Astrocyte of the cerebellum (primary cell): ENCODE data around the gene SHISA7.

Source experiments
- DNase-seq: peaks from one replicate; pipeline ENCODE4 v3.0.0-alpha.2; 2011; ENCODE audit warnings: low read depth
- H3K4me3 ChIP-seq: 2 replicates; pipeline ENCODE4 v1.5.1; 2011; ENCODE audit warnings: mild to moderate bottlenecking, low read depth, low read length, moderate library complexity
- in situ Hi-C: cut with HindIII; loops from 2 replicates; pipeline ENCODE4 v1.10.0; 2017; ENCODE audit warnings: low sequenced_read_pairs
- TF ChIP-seq, protein P1 (sequence below): IDR thresholded peaks from 2 replicates; pipeline ENCODE4 v1.5.1; 2012; ENCODE audit warnings: low read length, low read depth, moderate library complexity, mild to moderate bottlenecking; ENCODE audit errors: missing control alignments

Gene SHISA7

DNA sequence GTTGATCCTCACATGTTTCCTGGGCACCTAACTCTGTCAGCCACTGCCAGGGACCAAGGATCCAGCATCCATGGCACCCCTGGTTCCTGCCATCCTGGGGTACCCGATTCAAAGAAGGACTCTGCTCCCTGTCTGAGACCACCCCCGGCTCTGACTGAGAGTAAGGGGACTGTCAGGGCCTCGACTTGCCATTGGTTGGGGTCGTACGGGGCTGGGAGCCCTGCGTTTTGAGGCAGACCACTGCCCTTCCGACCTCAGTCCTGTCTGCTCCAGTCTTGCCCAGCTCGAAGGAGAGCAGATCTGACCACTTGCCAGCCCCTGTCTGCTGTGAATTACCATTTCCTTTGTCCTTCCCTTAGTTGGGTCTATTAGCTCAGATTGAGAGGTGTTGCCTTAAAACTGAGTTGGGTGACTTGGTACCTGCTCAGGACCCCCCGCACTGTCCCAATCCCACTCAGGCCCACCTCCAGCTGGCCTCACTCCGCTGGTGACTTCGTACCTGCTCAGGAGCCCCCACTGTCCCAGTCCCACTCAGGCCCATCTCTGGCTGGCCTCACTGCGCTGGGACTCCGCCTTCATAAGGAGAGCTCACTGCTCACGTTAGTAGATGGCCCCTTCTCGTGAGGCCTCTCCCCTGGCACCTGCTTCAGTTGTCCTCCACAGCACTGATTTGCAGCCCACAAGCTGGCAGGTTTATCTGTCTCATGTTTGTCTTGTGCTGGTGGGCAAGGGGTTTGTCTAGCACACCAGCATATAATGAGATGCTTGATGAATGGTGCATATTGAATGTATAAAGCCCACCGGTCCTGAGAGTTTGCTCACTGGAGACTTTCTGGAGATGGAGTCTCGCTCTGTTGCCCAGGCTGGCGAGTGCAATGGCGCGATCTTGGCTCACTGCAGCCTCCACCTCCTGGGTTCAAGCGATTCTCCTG lies 53.4 kb downstream of the SHISA7 start:
- TF ChIP-seq, protein P1, sequence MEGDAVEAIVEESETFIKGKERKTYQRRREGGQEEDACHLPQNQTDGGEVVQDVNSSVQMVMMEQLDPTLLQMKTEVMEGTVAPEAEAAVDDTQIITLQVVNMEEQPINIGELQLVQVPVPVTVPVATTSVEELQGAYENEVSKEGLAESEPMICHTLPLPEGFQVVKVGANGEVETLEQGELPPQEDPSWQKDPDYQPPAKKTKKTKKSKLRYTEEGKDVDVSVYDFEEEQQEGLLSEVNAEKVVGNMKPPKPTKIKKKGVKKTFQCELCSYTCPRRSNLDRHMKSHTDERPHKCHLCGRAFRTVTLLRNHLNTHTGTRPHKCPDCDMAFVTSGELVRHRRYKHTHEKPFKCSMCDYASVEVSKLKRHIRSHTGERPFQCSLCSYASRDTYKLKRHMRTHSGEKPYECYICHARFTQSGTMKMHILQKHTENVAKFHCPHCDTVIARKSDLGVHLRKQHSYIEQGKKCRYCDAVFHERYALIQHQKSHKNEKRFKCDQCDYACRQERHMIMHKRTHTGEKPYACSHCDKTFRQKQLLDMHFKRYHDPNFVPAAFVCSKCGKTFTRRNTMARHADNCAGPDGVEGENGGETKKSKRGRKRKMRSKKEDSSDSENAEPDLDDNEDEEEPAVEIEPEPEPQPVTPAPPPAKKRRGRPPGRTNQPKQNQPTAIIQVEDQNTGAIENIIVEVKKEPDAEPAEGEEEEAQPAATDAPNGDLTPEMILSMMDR, result no peak
- in situ Hi-C loops, result loop anchor here (5.0 kb wide), 2 partner anchors 37 to 212 kb away; partner anchors contain the start of gene COX6B2
- H3K4me3 ChIP-seq, result no peak overlapping the region
- DNase-seq, result no peak

DNA sequence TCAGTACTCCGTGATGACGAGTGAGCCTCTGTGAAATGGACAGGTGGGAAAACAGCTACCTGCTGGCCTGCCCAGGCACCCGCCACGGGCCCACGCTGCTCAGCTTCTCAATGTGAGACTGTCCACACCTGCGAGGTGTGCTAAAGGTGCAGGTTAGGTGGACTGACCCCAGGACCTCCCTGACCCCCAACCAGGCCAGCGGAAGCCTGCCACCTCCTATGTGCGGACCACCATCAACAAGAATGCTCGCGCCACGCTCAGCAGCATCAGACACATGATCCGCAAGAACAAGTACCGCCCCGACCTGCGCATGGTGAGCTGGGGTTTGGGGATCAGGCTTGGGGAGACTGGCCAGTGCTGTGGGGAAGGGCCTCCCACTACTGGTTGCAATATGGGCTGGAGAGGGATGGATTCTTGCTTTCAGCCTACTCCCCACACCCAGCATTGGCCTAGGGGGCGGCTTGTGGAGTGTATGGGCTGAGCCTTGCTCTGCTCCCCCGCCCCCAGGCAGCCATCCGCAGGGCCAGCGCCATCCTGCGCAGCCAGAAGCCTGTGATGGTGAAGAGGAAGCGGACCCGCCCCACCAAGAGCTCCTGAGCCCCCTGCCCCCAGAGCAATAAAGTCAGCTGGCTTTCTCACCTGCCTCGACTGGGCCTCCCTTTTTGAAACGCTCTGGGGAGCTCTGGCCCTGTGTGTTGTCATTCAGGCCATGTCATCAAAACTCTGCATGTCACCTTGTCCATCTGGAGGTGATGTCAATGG lies 55.2 kb downstream of the SHISA7 start:
- no peak for DNase-seq
- TF ChIP-seq, protein P1, result no peak
- in situ Hi-C loops, result loop anchor here (5.0 kb wide), 1 partner anchor 211 kb away; no protein-coding TSS in a partner anchor
- H3K4me3 ChIP-seq, result peak overlapping the region; percentile 97

DNA sequence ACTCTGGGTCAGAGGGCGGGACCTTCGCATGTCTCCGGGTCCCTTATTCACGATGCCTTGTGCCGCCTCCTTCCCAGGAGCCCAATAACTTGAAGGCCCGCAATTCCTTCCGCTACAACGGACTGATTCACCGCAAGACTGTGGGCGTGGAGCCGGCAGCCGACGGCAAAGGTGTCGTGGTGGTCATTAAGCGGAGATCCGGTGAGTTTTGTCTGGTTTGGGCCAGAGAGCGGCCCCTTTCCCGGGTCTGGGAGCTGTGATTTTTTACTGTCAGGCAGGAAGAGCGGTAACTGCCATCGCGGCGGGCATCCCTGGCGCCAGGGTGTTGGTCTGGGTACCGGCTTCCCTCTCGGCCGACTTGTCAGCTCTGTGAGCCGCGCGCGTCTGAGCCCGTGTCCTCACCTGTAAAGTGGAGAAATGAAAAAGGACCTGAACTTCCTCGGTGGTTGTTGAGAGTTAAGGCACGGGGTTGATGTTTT lies 56.6 kb downstream of the SHISA7 start:
- peak overlapping the region; percentile 97 for H3K4me3 ChIP-seq
- in situ Hi-C loops, result loop anchor here (5.0 kb wide), 1 partner anchor 209 kb away; no protein-coding TSS in a partner anchor
- no peak for DNase-seq
- TF ChIP-seq, protein P1, result no peak

DNA sequence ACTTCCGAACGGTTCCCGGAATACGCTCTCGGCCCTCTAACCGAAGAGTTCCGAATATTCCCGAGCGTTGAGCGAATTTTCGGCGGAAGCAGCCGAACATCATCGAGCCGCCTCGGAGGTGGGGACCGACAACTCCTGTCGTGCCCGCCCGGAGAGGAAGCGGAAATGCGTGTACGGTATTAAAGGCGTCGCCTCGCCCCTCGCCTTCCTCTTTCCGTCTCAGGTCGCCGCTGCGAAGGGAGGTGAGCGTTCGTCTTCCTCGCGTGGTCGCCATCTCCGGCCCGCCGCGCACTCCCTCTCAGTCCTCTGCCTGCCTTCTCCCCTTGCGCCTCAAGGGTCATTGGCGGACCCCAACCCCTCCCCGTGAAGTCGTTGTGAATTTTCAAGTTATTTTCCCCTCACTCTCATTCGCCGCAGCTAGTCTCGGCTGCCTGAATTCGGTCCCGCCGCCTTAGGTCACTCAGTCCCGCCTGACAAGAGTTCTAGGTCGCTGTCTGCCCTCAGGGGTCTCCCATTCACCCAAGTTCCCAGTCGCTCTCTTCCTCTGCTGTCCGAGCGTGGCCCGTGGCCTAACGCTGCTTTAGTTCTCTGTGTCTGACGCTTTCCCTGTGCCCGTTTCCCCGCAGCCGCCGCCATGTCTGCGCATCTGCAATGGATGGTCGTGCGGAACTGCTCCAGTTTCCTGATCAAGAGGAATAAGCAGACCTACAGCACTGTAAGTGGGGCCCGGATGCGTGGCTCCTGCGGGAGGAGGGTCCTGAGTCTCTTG lies 57.2 kb downstream of the SHISA7 start, which contains the start of gene RPL28:
RPL28 (plus strand) TSS at position 209 of the 769 bp plus-strand sequence; CDS start at position 635, 426 bp downstream.
- in situ Hi-C loops, result loop anchor here (5.0 kb wide), 1 partner anchor 209 kb away; no protein-coding TSS in a partner anchor
- DNase-seq, result peak; percentile 97
- peak within 1 kb of the TSS; percentile 97 for H3K4me3 ChIP-seq
- TF ChIP-seq, protein P1, result no peak

DNA sequence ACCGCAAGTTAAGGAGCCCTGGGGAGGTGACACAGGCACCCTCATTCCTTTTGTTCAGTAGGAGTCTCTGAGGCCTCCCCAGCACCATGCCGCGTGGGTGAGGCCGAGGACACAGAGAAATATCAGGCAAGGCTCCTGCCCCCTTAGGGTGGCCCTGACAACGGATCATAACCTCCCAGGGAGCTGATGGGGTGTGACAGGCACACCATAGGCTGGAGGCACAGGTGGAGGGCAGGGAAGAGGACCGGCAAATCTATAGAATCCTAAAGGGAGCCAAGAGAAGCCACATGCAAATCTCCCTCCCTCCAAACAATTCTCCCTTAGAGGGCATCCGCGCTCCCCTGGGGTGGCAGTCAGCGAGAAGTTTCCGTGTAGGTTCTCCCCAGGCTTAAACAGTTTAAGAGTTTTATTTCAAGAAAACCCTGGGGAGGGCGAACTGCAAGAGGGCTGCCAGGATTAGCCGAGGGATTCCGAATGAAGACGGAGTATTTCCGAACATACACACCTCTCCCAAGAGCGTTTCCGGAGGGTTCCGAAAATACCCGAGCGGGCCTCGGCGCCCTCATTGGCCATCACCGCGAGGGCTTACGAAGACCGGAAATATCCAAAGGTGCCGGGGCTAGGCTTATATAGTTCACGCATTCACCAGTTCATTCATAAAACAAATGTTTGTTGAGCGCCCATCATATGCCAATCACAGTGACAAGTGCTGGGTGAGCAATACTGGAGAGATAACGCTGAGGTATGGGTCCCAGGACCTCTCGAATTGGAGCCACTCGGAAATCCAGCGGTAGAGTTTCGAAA lies 58.0 kb downstream of the SHISA7 start:
- TF ChIP-seq, protein P1, result no peak

More for the DNA sequence above, 58.0 kb downstream of the SHISA7 start:
- DNase-seq, result peak; percentile 88
- in situ Hi-C loops, result loop anchor here (5.0 kb wide), 1 partner anchor 208 kb away; no protein-coding TSS in a partner anchor
- peak overlapping the region; percentile 97 for H3K4me3 ChIP-seq
